Gastroesophageal sphincter (tissue), 2 donors: Measurements from ENCODE around the gene KIRREL1.

ENCODE experiments used
- EP300 ChIP-seq: sonication (generic); formaldehyde crosslinking; IDR thresholded peaks from one replicate; pipeline ENCODE4 v1.6.1; 2017; ENCODE audit warnings: antibody characterized with exemption, mild to moderate bottlenecking
- POLR2AphosphoS5 ChIP-seq: sonication (generic); formaldehyde crosslinking; IDR thresholded peaks from one replicate; pipeline ENCODE4 v1.6.1; 2017; ENCODE audit warnings: antibody characterized with exemption

DNA sequence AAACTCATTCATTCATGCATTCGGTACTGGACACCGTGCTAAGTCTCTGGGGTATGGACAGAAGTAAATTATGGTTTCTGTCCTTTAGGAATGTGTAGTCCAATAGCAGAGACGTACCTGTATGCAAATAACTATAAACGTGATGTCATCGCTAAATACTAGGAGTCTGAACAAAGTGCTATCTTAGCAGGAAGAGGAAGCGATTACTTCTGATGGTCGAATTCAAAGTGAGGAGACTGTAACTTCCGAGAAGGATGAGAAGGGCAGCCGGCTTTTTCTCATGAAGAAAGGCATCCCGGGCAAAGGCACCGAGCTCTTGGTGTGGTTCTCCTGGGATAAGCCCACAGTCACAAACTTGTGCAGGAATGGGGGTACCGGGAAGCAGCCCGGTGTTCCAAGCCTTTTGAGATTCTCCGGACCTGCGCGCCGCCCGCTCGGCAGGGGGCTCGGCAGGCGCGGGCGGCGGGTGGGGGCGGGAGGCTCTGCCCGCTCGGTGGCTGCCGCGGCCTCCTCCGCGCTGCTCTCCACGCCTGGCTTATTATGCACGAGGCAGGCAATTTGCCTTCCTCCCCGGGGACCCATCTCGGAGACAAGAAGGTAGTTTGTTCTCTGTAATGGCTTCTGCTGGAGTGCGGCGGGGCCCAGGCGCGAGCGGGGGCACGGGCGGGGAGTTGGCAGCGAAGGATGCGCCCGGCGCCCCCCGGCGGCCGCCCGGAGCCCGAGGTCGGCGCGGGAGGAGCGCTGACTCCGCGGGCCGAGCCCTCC, 119.7 kb downstream of the KIRREL1 start:
- TF ChIP-seq POLR2AphosphoS5: no peak
- no peak for TF ChIP-seq EP300
